Naive thymus-derived CD8-positive, alpha-beta T cell (primary cell): ENCODE data around the gene TMEM260. TPM values are rescaled to one million over a fixed set of nuclear protein-coding genes. Genes with fewer than 3 reads are reported as not detected.
"Not testable (repeated sequence)": the region's sequence is repeated elsewhere in the genome, so short reads cannot be mapped to it uniquely, and the experiment has no call there.

Experiments used
- ATAC-seq, 2 donors: fragments of 150-1000 bp; cut with Tn5 transposase in 1 of 2; sonication (Bioruptor Pico), chemical (Tn5 transposase) in 1 of 2; 1 replicate in 1 of 2; 2 replicates in 1 of 2; pipeline ENCODE4 v1.10.0; 2021; ENCODE audit warnings: mild to moderate bottlenecking in 2 of 2, moderate library complexity in 2 of 2
- POLR2A ChIA-PET: fragments of 350-600 bp; sonication (Branson Sonifier 250); formaldehyde crosslinking; loops from one replicate; lab custom pipeline; 2021; ENCODE audit warnings: antibody characterized with exemption; lab: Charles Lee
- DNase-seq, 10 donors: peaks; one replicate each; pipeline versions ENCODE4 v3.0.0 to v3.0.0-alpha.2; 2020 to 2022
- H3K27ac Mint-ChIP-seq, 10 donors: one replicate each; pipeline ENCODE4 v1.8.0; 2020 to 2022; ENCODE audit warnings: mild to moderate bottlenecking in 10 of 10, mixed read lengths in 10 of 10, moderate library complexity in 4 of 10, inconsistent platforms in 1 of 10
- H3K27me3 Mint-ChIP-seq, 5 donors: one replicate each; pipeline ENCODE4 v1.8.0; 2021 to 2022; ENCODE audit warnings: mixed read lengths in 5 of 5
- H3K36me3 Mint-ChIP-seq, 3 donors: one replicate each; pipeline ENCODE4 v1.8.0; 2020 to 2022; ENCODE audit warnings: mixed read lengths in 3 of 3, mild to moderate bottlenecking in 2 of 3, inconsistent platforms in 1 of 3
- H3K4me1 Mint-ChIP-seq, 4 donors: one replicate each; pipeline ENCODE4 v1.8.0; 2021 to 2022; ENCODE audit warnings: mixed read lengths in 4 of 4
- H3K4me3 Mint-ChIP-seq, 10 donors: one replicate each; pipeline ENCODE4 v1.8.0; 2020 to 2022; ENCODE audit warnings: mild to moderate bottlenecking in 10 of 10, mixed read lengths in 10 of 10, moderate library complexity in 6 of 10, inconsistent platforms in 1 of 10
- H3K9me3 Mint-ChIP-seq, 9 donors: one replicate each; pipeline ENCODE4 v1.8.0; 2020 to 2022; ENCODE audit warnings: mixed read lengths in 9 of 9, mild to moderate bottlenecking in 3 of 9, inconsistent platforms in 1 of 9, moderate library complexity in 1 of 9
- polyA plus RNA-seq, 3 donors: library from polyadenylated mRNA; unstranded; fragments of 300-500 nt; fragmentation: Illumina TruSeq; gene quantifications; one replicate each; pipeline ENCODE4 v1.2.3, GENCODE V29; 2021
- total RNA-seq, 8 experiments: library from RNA in 2 of 8; stranded (reverse) in 2 of 8; gene quantifications; one replicate each; pipeline ENCODE4 v1.2.3 and lab custom pipeline; 2021 to 2026

The TMEM260 gene
- total and polyA plus RNA-seq, 5 experiments from 2014 or later: 8.9 to 33.3 (median 12.2) TPM

- Mint-ChIP-seq H3K36me3 (peaks cover 0 to 3% (median 0%) of the 10 kb centered on the region in 3 donors), H3K27me3 (peaks cover 8 to 29% (median 19%) of the 10 kb centered on the region in 5 donors), H3K4me3 (no peak overlapping the region), H3K9me3 (peaks cover 0 to 4% (median 0%) of the 10 kb centered on the region in 9 donors), H3K4me1 (no peaks in the 10 kb centered on the region), H3K27ac (no peak overlapping the region)
- ATAC-seq (no peak), DNase-seq (no peak)
- POLR2A ChIA-PET: no interaction called here
Observed at GRCh38 chr14:56570295-56570694, 9.3 kb upstream of the TMEM260 start.

GRCh38 chr14:56580221-56580711, 668 bp downstream of the TMEM260 start:
- Mint-ChIP-seq H3K9me3 (no peaks in the 10 kb centered on the region), H3K4me3 (peak overlapping the region; percentile 87 to 98 (median 94)), H3K4me1 (peaks cover 26 to 51% (median 46%) of the 10 kb centered on the region in 4 donors)

GRCh38 chr14:56581041-56581727, 1.6 kb downstream of the TMEM260 start:
- H3K27ac Mint-ChIP-seq: peak overlapping the region in 8 of 10 donors; percentile 2 to 94 (median 31)
- peaks cover 26 to 54% (median 46%) of the 10 kb centered on the region in 4 donors for H3K4me1 Mint-ChIP-seq
- DNase-seq: no peak
- H3K4me3 Mint-ChIP-seq: peak overlapping the region; percentile 60 to 98 (median 94)
- H3K36me3 Mint-ChIP-seq: peaks cover 0 to 10% (median 3%) of the 10 kb centered on the region in 3 donors
- no peak for ATAC-seq
- no peaks in the 10 kb centered on the region for H3K27me3 Mint-ChIP-seq
- no peaks in the 10 kb centered on the region for H3K9me3 Mint-ChIP-seq
- POLR2A ChIA-PET: interaction anchor here (0.7 kb wide), 1 partner anchor 1001 kb away, joined by 3 read pairs; the partner anchor contains the start of gene KTN1

More at GRCh38 chr14:56580221-56580711, 668 bp downstream of the TMEM260 start:
- POLR2A ChIA-PET: interaction anchor here (0.9 to 1.6 kb wide), 4 partner anchors 10 to 1847 kb away, joined by 3 to 11 read pairs (median 4); partner anchors contain the start of genes AP5M1, EXOC5, KIAA0586 and TIMM9
- peaks cover 0 to under 1% (median 0%) of the 10 kb centered on the region in 3 donors for H3K36me3 Mint-ChIP-seq
- peak in 1 of 10 donors; percentile 11 for DNase-seq
- H3K27ac Mint-ChIP-seq: peak overlapping the region; percentile 79 to 98 (median 94)
- no peak for ATAC-seq
- H3K27me3 Mint-ChIP-seq: no peaks in the 10 kb centered on the region

DNA sequence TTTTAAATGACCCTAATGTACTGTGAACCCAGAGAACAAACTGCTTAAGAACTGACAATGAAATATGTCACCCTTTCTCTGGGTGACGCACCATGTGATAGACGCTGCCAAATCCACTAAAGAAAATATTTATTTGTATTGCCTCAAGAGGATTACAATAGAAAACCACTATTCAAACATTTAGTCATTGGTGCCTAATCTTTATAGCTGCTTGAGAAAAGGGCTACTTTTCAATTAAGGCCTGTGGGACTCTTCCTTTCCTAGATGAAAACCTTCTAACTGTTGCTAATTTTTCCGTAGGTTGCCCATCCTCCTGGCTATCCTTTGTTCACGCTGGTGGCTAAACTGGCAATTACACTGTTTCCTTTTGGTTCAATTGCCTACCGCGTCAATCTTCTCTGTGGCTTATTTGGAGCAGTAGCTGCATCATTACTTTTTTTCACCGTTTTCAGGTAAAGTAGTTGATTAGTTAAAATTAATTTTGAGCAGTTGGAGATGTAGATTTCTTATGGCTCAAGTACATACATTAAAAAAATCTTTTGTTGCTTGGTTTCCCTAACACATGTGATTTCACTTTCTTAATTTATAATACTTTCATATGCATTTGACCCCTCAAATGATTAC, 6.0 kb downstream of the TMEM260 start:
- peaks cover 22 to 44% (median 39%) of the 10 kb centered on the region in 4 donors for H3K4me1 Mint-ChIP-seq
- ATAC-seq (no peak), DNase-seq (no peak)
- no peaks in the 10 kb centered on the region for H3K9me3 Mint-ChIP-seq
- H3K36me3 Mint-ChIP-seq: peaks cover 0 to 32% (median 8%) of the 10 kb centered on the region in 3 donors
- H3K27me3 Mint-ChIP-seq: no peaks in the 10 kb centered on the region
- POLR2A ChIA-PET: no interaction called here
- no peak overlapping the region for H3K4me3 Mint-ChIP-seq
- H3K27ac Mint-ChIP-seq: no peak overlapping the region

- H3K27ac Mint-ChIP-seq: no peak overlapping the region
- no peak overlapping the region for H3K4me3 Mint-ChIP-seq
- H3K36me3 Mint-ChIP-seq: peaks cover 0 to 40% (median 9%) of the 10 kb centered on the region in 3 donors
- no peaks in the 10 kb centered on the region for H3K9me3 Mint-ChIP-seq
- H3K4me1 Mint-ChIP-seq: peaks cover 12 to 24% (median 21%) of the 10 kb centered on the region in 4 donors
- DNase-seq: no peak
- ATAC-seq: no peak
- H3K27me3 Mint-ChIP-seq: no peaks in the 10 kb centered on the region
- POLR2A ChIA-PET: no interaction called here
Observed at GRCh38 chr14:56587701-56588100, 8.1 kb downstream of the TMEM260 start.

DNA sequence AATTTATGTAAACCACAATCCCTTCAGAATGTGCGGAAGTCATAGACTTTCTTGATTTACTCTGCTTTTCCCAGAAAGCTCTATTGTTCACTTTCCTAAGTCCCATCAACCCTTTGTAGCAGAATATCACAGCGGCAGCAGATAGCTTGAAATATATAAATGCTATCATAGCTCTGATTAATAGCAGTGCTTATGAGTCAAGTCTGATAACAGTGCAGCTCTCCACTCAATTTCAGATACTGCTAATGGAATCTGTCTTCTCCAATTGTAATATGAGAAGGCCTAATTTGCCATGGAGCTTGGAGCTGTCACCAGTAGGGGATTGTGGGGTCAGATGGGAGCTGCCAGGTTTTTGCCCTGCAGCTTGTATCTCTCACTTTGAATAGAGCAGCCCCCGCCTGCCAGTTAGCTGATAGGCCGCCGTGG, 10.9 kb downstream of the TMEM260 start:
- Mint-ChIP-seq H3K36me3 (peaks cover 0 to 60% (median 16%) of the 10 kb centered on the region in 3 donors), H3K9me3 (no peaks in the 10 kb centered on the region), H3K4me3 (no peak overlapping the region), H3K27me3 (no peaks in the 10 kb centered on the region), H3K4me1 (peaks cover 0 to 3% (median 2%) of the 10 kb centered on the region in 4 donors), H3K27ac (no peak overlapping the region)
- no peak for DNase-seq
- ATAC-seq: no peak
- POLR2A ChIA-PET: interaction anchor here (0.7 kb wide), 1 partner anchor 11 kb away, joined by 3 read pairs; the partner anchor contains the start of gene TMEM260

DNA sequence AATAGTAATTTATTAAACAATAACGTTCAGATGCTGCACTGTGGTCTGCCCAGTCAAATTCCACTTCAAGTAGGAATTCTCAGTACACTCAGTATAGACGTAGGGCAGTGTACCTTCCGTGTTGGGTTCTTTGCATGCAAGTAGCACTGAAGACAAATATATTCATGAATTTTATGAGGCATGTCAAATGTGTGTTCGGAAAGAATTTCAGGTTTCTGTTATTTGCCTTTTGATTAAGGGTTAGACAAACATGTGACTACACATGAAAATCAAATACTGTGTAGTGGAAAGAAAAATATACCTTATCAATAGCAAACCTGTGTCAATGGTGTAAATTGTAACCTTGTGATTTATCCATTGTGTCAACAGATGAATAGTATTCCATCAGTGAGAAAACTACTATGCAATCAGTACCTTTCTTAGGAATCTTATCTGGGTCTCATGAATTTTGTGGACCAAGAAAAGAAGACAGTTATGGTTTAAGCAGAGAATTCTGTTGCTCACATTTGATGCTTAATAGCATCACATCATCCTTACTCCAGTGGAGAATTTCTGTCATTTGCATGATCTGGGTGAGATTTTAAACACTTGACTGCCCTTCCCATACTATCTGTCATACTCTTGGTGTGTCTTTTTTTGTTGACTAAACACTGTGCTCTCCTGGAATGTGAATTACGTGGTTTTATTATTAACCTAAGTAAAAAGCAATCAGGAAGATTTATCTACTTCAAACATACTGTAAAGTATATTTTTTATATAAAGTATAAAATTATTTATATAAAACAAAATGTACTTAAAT, 13.3 kb downstream of the TMEM260 start:
- Mint-ChIP-seq H3K4me1 (peaks cover 0 to 7% (median 2%) of the 10 kb centered on the region in 4 donors), H3K27ac (no peak overlapping the region), H3K9me3 (no peaks in the 10 kb centered on the region), H3K4me3 (no peak overlapping the region), H3K36me3 (peaks cover 7 to 58% (median 20%) of the 10 kb centered on the region in 3 donors), H3K27me3 (no peaks in the 10 kb centered on the region)
- DNase-seq: no peak
- POLR2A ChIA-PET: no interaction called here
- no peak for ATAC-seq

DNA sequence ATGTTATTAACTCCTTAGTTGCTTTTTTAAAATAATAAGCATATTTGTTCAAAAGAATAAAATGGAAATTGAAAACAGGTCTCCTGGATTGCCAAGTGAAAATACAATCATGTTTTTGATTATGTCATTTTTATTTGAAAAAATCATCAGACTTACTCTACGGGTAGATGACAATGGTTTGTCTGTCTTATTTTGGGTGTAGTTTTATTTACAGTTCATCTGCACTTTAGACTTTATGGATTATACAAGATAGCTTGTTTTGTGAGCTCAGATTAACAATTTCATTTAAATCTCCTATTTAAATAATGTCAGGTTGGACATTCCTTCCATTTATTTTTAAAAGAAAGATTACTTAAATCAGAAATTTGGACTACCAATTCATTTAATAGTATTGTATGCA, 14.8 kb downstream of the TMEM260 start:
- no peaks in the 10 kb centered on the region for H3K9me3 Mint-ChIP-seq
- no peak overlapping the region for H3K27ac Mint-ChIP-seq
- no peaks in the 10 kb centered on the region for H3K27me3 Mint-ChIP-seq
- no peak overlapping the region for H3K4me3 Mint-ChIP-seq
- POLR2A ChIA-PET: no interaction called here
- peaks cover 0 to 12% (median 5%) of the 10 kb centered on the region in 4 donors for H3K4me1 Mint-ChIP-seq
- no peak for ATAC-seq
- peaks cover 7 to 60% (median 28%) of the 10 kb centered on the region in 3 donors for H3K36me3 Mint-ChIP-seq
- DNase-seq: no peak

DNA sequence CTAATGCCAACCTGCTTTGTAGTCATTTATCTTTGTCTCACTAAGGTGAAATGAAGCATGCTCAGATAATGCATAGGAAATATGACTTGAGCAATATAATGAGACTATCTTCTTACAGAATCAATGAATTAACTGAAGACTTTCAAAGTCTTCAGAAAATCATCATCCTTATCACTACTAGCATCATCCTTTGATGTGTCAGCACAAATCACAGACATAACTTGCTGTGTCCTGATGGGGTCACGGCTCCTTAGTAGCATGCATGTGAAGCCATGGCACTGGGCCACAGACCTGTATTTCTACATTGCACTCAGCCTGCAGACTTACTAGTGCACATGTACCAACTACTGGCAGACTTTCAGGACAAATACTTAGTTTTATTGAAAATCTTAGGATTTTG, 18.9 kb downstream of the TMEM260 start:
- DNase-seq (no peak), ATAC-seq (no peak)
- Mint-ChIP-seq H3K4me3 (no peak overlapping the region), H3K27ac (no peak overlapping the region), H3K4me1 (peaks cover 9 to 19% (median 18%) of the 10 kb centered on the region in 4 donors), H3K9me3 (no peaks in the 10 kb centered on the region), H3K36me3 (peaks cover 7 to 47% (median 29%) of the 10 kb centered on the region in 3 donors), H3K27me3 (no peaks in the 10 kb centered on the region)
- POLR2A ChIA-PET: no interaction called here

GRCh38 chr14:56603648-56604047, 24.1 kb downstream of the TMEM260 start:
- Mint-ChIP-seq H3K36me3 (peaks cover 0 to 45% (median 27%) of the 10 kb centered on the region in 3 donors), H3K27me3 (no peaks in the 10 kb centered on the region), H3K4me3 (no peak overlapping the region), H3K27ac (peak overlapping the region in 2 of 10 donors; percentile 2 to 28), H3K9me3 (no peaks in the 10 kb centered on the region), H3K4me1 (peaks cover 13 to 31% (median 20%) of the 10 kb centered on the region in 4 donors)
- ATAC-seq (no peak), DNase-seq (no peak)
- POLR2A ChIA-PET: no interaction called here

GRCh38 chr14:56608689-56609088, 29.1 kb downstream of the TMEM260 start:
- Mint-ChIP-seq H3K9me3 (no peaks in the 10 kb centered on the region), H3K27me3 (no peaks in the 10 kb centered on the region), H3K27ac (peak overlapping the region in 1 of 10 donors; percentile 35), H3K4me1 (peaks cover 3 to 12% (median 6%) of the 10 kb centered on the region in 4 donors), H3K4me3 (no peak overlapping the region), H3K36me3 (peaks cover 17 to 65% (median 46%) of the 10 kb centered on the region in 3 donors)
- DNase-seq (no peak), ATAC-seq (no peak)
- POLR2A ChIA-PET: no interaction called here

GRCh38 chr14:56611663-56612062, 32.1 kb downstream of the TMEM260 start:
- H3K4me3 Mint-ChIP-seq, H3K9me3 Mint-ChIP-seq, H3K27ac Mint-ChIP-seq, H3K27me3 Mint-ChIP-seq, DNase-seq, H3K4me1 Mint-ChIP-seq, POLR2A ChIA-PET, ATAC-seq: not testable (repeated sequence)
- peaks cover 20 to 71% (median 52%) of the 10 kb centered on the region in 3 donors for H3K36me3 Mint-ChIP-seq
